NCI-H2029 (cell line): ENCODE measurements around the gene HCN2.

Experiments
- DNase-seq: peaks from one replicate; lab custom pipeline; 2025; lab: John Stamatoyannopoulos, UW

Gene HCN2

GRCh38 chr19:640606-641189, 51.0 kb downstream of the HCN2 start:
- DNase-seq: no peak

GRCh38 chr19:641702-642101, 52.0 kb downstream of the HCN2 start:
- no peak for DNase-seq

DNA sequence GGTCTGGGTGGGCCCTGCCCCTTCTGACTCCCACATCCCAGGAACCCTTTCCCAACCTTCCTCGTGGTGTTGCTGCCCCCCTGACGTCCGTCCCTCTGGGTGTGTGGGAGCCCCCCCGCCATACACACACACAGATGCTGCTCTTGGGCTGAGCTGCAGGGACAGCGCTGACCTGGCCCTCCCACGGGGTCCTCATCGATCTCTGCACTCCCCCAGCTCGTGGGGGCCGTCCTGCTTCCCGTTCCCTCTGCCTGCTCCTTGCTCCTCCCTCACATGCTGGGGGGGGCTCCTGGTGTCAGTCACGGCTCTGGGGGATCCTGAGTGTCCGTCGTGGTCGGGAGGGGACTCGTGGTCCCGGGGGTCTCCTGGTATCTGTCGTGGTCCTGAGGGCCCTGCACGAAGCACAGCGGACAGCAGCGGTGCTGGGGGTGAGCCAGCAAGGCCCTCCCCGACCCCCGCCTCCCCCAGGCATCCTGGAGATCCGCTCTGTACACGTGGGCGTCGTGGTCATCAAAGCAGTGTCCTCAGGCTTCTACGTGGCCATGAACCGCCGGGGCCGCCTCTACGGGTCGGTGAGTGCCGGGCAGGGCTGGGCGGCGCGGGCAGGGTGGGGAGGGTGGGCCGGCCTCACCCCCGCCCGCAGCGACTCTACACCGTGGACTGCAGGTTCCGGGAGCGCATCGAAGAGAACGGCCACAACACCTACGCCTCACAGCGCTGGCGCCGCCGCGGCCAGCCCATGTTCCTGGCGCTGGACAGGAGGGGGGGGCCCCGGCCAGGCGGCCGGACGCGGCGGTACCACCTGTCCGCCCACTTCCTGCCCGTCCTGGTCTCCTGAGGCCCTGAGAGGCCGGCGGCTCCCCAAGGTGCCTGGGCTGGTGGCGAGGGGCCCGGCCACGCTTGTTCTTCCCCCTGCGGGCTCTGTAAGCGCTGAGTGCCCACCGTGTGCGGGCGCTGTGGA, 53.4 kb downstream of the HCN2 start:
- DNase-seq: no peak

- no peak for DNase-seq
These were observed 54.1 kb downstream of the HCN2 start for GRCh38 chr19:643736-644135.

DNA sequence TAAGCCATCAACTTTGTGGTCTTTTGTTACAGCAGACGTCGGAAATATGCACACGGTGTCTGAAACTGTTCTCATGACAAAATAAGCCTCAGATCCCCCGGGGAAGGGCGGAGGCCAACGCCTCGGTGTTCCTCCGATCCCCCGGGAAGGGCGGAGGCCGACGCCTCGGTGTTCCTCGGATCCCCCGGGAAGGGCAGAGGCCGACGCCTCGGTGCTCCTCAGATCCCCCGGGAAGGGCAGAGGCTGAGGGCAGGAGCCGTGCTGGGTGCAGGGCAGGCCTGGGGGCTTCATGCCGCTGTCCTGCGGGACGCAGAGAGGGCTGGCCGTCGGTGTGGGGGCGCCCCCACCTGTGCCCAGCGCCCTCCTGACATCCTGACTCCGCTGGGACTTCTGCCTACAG, 54.7 kb downstream of the HCN2 start:
- DNase-seq: no peak

- no peak for DNase-seq
These were observed 55.1 kb downstream of the HCN2 start for GRCh38 chr19:644789-645188.

GRCh38 chr19:645912-646778, 56.5 kb downstream of the HCN2 start:
- DNase-seq: no peak

GRCh38 chr19:646779-647565, 57.3 kb downstream of the HCN2 start:
- no peak for DNase-seq

GRCh38 chr19:647566-648284, 58.0 kb downstream of the HCN2 start:
- no peak for DNase-seq

DNA sequence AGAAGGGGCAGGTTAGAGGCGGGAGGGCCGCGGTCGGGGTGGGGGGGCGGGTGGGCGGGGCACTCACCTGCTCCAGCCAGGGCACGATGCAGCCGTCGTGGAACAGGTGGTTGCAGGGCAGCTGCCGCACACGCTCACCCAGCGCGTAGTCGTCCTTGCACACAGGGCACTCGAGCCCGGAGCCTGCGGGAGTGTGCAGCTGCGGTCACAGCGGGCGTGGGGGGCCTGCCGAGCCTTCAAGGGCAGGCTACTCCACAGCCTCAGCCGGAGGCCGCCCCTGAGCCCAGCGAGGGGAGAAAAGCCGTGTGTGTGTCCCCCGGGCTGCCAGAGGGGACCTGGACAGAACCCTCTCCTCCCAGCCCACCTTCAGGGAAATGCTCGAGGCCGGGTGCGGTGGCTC, 58.6 kb downstream of the HCN2 start:
- DNase-seq: no peak

DNA sequence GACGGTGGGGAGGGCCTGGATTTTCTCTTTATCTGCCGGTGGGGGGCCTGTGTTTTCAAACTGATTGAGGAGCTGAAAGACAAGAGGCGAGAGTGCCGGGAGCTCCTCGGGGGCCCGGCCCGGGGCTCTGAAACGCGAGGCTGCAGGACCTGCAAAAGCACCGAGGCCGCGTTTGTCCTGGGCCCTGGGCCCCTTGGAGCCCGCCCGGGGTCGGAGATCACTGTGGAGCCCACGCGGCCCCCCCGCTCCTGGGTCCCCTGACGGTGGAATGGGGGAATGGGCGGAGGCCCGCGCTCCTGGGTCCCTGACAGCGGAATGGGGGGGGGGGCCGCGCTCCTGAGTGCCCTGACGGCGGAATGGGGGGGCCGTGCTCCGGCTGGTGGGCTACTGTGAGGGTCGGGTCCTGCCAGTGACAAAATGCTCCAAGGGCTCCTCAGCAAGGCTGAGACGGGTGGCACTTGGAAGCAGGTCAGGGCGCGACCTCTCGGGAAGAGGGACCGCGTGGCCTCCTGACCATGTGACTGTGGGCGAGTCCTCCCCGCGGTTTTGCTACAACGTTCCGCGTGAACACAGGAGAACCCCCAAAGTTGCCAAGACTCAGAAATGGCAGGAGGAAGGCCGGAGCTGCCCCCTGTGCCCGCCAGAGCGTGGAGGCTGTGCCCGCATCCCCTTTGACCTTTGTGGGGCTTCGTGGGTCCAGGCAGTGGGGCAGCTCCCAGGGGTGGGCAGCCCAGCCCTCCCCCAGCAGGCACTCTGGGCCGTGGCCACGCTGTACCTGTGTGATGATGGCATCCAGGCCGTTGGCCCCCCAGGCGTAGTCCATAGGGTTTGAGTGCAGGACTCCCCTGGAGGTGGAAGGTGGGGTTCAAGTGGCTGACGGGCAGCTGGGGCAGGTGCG, 59.5 kb downstream of the HCN2 start:
- no peak for DNase-seq

DNA sequence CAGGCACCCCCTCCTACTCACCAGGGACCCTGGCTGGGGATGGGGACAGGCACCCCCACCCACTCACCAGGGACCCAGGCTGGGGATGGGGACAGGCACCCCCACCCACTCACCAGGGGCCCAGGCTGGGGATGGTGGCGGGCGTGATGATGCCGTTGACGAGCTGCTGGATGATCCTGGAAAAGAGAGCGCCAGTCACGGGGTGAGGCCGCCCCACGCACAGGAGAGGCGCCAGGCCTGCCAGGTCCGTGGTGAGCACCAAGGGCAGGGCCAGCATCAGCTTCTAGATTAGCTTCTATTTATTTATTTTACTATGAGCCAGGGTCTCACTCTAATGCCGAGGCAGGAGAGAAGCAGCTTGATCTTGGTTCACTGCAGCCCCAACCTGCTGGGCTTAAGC, 60.4 kb downstream of the HCN2 start:
- DNase-seq: no peak

DNA sequence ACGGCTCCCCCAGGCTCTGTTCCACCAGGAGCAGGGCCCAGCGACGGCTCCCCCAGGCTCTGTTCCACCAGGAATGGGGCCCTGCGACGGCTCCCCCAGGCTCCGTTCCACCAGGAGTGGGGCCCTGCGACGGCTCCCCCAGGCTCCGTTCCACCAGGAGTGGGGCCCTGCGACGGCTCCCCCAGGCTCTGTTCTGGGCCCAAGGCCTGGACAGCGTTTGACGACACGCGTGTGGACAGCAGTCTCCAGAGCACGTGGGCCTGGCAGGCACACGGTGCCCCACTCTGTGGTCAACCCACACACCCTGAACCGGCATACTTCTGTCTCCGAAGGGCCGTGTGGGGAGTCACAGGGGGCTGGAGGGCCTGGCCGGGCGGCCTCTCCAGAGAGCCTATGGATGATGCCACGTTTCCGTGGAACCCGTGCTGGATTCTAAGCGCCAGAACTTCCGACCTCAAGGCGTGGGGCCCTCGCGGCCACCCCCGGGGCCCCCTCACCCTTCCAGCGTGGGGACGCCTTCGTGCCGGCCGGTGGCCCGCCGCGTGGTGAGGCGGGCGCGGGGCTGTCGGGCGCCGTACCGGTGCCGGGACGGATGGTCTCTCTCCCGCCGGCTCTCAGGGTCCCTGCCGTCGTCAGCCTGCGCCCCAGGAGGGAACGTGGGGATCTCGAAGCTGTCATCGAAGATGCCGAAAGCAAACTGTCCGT, 61.6 kb downstream of the HCN2 start:
- no peak for DNase-seq

DNA sequence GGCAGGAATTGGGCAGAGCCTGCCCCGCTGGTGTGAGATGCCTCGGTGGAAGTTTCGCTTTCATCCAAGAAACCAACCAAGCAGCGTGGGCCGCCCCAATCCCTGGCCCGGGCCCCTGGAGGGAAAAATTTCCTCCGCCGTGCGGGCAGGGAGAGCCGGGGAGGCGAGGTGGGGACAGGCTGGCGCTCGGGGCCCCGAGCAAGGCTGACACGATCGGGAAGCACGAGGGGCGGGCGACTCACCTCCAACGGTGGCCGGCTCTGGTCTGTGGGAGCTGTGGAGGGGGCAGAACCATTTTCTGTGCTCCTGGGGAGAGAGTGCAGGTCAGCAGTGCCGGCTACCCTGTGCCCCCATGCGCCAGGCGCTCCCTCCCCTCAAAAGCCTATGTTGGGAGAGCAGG, 62.3 kb downstream of the HCN2 start:
- DNase-seq: no peak

DNA sequence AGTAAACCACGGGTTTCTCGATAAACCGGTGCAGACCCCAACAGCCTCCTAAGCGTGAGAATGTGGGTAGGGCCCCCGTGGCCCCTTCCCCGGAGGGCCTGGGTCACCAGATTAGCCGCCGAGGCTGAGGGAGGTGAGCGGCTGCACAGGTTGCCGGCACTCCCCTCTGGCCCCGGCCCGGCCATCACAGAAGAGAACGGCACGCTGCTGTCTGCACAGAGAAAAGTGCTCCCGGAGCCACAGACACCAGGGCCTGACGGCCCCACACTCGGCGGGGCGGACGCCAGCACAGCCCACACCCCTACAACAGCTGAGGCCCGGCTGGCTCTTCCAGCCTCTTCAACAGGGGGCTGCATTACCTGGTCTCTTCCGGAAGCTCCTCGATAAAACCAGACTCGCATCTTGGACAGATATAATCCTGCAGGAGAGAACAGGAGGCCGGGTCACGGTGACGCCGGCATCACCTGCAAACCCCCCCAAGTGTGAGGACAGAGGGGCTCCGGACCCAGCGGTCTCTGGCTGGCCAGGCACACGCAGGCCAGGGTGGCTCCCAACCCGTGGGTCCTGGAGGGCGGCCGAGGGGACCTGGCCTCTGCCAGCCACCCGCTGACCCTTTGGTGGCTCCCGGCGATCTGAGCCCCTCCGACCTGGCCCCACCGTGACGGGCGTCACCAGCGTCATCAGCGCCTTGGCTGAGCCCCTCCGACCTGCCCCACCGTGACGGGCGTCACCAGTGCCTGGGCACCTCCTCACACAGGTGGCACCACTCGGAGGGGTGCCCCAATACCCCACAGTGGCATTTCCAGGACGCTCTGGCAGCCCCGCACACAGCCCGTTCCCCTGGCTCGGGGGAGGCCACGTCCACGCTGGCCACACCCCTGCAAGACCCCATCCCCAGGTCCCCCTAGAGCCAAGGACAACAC, 63.0 kb downstream of the HCN2 start:
- DNase-seq: no peak

DNA sequence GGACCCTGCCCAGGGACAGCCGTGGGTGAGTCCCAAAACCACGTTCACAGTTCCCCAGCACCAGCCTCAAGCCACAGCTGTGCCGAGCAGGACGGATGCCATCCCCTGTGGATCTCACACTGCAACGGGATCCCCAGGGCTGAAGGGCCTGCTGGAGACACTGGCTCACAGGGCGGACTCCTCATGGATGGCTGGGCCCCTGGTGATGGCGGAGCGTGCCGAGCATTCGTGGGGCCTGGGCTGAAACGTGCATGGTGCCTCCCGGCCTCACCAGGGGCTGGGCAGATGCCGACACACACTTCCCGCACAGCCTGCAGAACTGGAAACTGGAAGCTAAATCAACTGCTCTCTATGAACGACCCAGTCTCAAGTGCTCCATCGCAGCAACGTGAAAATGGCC, 63.7 kb downstream of the HCN2 start:
- DNase-seq: no peak

DNA sequence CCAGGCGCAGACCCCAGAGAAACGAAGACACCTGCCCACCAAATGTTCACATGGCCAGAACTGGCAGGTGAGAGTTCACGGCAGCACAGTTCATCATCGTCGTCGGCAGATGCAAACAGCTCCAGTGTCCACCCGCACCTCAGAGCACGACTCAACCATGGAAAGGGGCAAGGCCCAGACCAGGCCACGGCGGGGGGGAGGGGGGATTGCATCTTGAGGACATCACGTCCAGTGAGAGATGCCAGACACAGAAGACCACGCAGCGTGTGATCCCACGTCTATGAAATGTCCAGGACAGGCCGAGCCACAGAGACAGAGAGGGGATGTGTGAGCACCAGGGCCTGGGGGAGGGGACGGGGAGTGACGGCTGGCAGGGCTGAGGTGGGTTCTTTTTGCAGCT, 66.0 kb downstream of the HCN2 start:
- no peak for DNase-seq
